Measurements from ENCODE around the gene RSPH3. TPM values are rescaled to one million over a fixed set of nuclear protein-coding genes. Genes with fewer than 3 reads are reported as not detected.

RSPH3 gene
- total and polyA plus RNA-seq, 2 of the 8 experiments (the other 6 are each of a cell fraction or from before 2014, with no cell fraction given), result 0.60 to 2.7 TPM

DNA sequence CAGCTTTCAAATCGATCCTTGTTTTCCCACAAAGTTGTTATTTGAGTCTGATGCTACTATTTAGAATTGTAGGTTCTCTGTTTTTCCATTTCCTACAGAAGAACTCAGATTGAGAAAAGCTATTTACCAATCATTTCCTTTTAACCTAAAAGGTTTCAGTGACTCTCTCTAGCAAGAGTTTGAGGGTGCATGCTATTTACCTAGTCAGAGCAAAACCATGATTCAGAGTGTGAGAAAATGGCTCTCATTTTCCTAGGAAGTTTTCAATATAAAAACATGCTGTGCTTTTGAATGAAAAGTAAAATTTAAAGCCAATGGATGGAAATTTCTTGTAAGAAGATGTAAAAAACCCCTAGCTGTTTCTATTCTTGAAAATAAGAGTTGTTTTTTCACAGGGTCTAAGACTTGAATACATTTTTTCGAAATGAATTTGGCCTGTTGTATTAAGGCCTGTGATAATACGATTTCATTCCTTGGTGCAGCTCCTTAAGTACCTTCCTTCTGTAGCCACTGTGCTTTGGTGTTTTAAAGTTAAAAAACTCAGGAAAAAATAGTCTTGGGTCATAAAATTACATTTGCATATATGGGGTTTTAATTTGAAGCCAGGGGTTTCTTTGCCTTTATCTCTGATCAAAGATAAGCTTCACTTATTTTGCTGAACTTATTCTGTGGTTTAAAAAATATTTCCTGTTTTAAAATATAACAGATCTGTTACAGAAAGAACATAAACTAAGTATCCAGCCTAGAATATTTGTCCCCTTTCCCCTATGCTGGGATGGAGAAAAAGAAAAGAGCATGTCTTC lies 18.0 kb upstream of the RSPH3 start:
- H3K23ac ChIP-seq (ENCODE audit: insufficient read length), result no peak overlapping the region
- H4K20me1 ChIP-seq (replicated peaks in 1 of 2; ENCODE audit: control insufficient read depth in 1 of 2, insufficient read depth in 2 of 2, low read length in 2 of 2), result no peaks in the 10 kb centered on the region
- DNase-seq (ENCODE audit: low read depth in 1 of 2, low spot score in 2 of 2) (no peak), FAIRE-seq (no peak)
- H3K9me3 ChIP-seq (ENCODE audit: insufficient read depth in 2 of 2, low read depth in 1 of 2, low read length in 1 of 2), result peaks cover 0 to 4% of the 10 kb centered on the region in 2 experiments; a peak in 1 of 4 replicates
- H2AFZ ChIP-seq (ENCODE audit: low read length), result no peak overlapping the region
- H2BK120ac ChIP-seq (replicated peaks; ENCODE audit: low read depth, low read length), result no peak overlapping the region
- H3K23me2 ChIP-seq (ENCODE audit: low read depth, low read length), result no peaks in the 10 kb centered on the region; the same call in 1 of the 2 replicates
- H2BK5ac ChIP-seq (ENCODE audit: low read depth, low read length), result no peak overlapping the region
- H3K14ac ChIP-seq (ENCODE audit: insufficient read length), result no peak overlapping the region
- H3K4me1 ChIP-seq (replicated peaks in 1 of 4; ENCODE audit: control insufficient read depth in 3 of 4, insufficient read depth in 4 of 4, low read length in 3 of 4), result no peaks in the 10 kb centered on the region
- H3K79me2 ChIP-seq (ENCODE audit: control insufficient read depth in 1 of 2, insufficient read depth in 2 of 2, low read length in 2 of 2), result no peaks in the 10 kb centered on the region
- no peak overlapping the region for H4K5ac ChIP-seq (ENCODE audit: insufficient read length, low read depth, low read length)
- no peak overlapping the region for H3K4me2 ChIP-seq (ENCODE audit: insufficient read depth in 1 of 2, low read depth in 2 of 2, low read length in 2 of 2)
- H2BK20ac ChIP-seq (ENCODE audit: low read length), result no peak overlapping the region
- H3K36me3 ChIP-seq (ENCODE audit: control insufficient read depth in 2 of 4, insufficient read depth in 4 of 4, low read length in 3 of 4), result no peaks in the 10 kb centered on the region
- no peak overlapping the region for H3K4me3 ChIP-seq (ENCODE audit: extremely low read depth in 1 of 4, insufficient read depth in 2 of 4, low read depth in 3 of 4, low read length in 4 of 4)
- H4K91ac ChIP-seq (replicated peaks; ENCODE audit: insufficient read length, low read length), result no peak overlapping the region
- H3K79me1 ChIP-seq (ENCODE audit: low read depth, low read length), result no peaks in the 10 kb centered on the region
- no peak overlapping the region for H2BK15ac ChIP-seq (ENCODE audit: low read length)
- 83% methylated on average over 3 of the region's 3 CpGs; no CpG with 5 or more reads in 1 of the 2 experiments for WGBS, 2 experiments (ENCODE audit: extremely low coverage in 1 of 2, insufficient coverage in 1 of 2, insufficient read length in 1 of 2, insufficient replicate concordance in 2 of 2, low coverage in 1 of 2, low lambda C conversion rate in 2 of 2, missing lambda C conversion rate in 1 of 2)
- peaks cover 0 to 1% (median 0%) of the 10 kb centered on the region in 4 experiments; a peak in 1 of 7 replicates for H3K27me3 ChIP-seq (replicated peaks in 1 of 4; ENCODE audit: control insufficient read depth in 3 of 4, extremely low read depth in 1 of 4, insufficient read depth in 3 of 4, low read length in 3 of 4)
- H3K56ac ChIP-seq (replicated peaks; ENCODE audit: insufficient read length, low read depth, low read length), result no peak overlapping the region
- no peak overlapping the region for H2AK5ac ChIP-seq (ENCODE audit: low read depth, low read length)
- no peak overlapping the region for H3K4ac ChIP-seq (replicated peaks; ENCODE audit: insufficient read length, low read depth, low read length)
- H2BK12ac ChIP-seq (ENCODE audit: low read depth, low read length), result no peak overlapping the region
- H4K8ac ChIP-seq (ENCODE audit: extremely low read depth, insufficient read depth, low read length), result no peak overlapping the region
- H3K18ac ChIP-seq (ENCODE audit: extremely low read depth, low read length), result no peak overlapping the region
- no peak overlapping the region for H3K27ac ChIP-seq (ENCODE audit: low read depth, low read length)
- POLR2A ChIA-PET (ENCODE audit: partially characterized antibody), result interaction anchor here (0.7 to 1.3 kb wide), 2 partner anchors 16 to 204 kb away, joined by 3 read pairs; no protein-coding TSS in a partner anchor
- CTCF ChIA-PET (ENCODE audit: partially characterized antibody), result interaction anchor here (0.9 to 1.7 kb wide), 9 partner anchors 7 to 111 kb away, joined by 3 to 10 read pairs (median 4); no protein-coding TSS in a partner anchor
- no peak overlapping the region for H3K9ac ChIP-seq (replicated peaks in 1 of 4; ENCODE audit: extremely low read depth in 1 of 4, low read depth in 3 of 4, low read length in 3 of 4)
- TF ChIP-seq POLR2AphosphoS5 (IDR thresholded peaks at IDR 0.05; ENCODE audit: low read depth, low read length) (no peak), POU5F1 (IDR thresholded peaks at IDR 0.05; ENCODE audit: low read depth, low read length) (no peak), TAF1 (IDR thresholded peaks at IDR 0.05; ENCODE audit: low read depth, low read length) (no peak), CREB1 (IDR thresholded peaks at IDR 0.05) (no peak), BACH1 (IDR thresholded peaks at IDR 0.05; ENCODE audit: low read length) (no peak), JUND (IDR thresholded peaks at IDR 0.05; ENCODE audit: low read length) (no peak), SUZ12 (IDR thresholded peaks at IDR 0.05; ENCODE audit: low read length) (no peak), RFX5 (IDR thresholded peaks at IDR 0.05; ENCODE audit: borderline replicate concordance, low read depth, low read length) (no peak), MAFK (IDR thresholded peaks at IDR 0.05; ENCODE audit: low read depth, low read length) (no peak)
- TF ChIP-seq, protein P1, sequence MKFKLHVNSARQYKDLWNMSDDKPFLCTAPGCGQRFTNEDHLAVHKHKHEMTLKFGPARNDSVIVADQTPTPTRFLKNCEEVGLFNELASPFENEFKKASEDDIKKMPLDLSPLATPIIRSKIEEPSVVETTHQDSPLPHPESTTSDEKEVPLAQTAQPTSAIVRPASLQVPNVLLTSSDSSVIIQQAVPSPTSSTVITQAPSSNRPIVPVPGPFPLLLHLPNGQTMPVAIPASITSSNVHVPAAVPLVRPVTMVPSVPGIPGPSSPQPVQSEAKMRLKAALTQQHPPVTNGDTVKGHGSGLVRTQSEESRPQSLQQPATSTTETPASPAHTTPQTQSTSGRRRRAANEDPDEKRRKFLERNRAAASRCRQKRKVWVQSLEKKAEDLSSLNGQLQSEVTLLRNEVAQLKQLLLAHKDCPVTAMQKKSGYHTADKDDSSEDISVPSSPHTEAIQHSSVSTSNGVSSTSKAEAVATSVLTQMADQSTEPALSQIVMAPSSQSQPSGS (IDR thresholded peaks at IDR 0.05; ENCODE audit: low read length), result no peak

Measured in H1 (cell line).